ENCODE measurements around the gene GLIS1.
A peak's percentile ranks its signal among the peaks of the same experiment; 100 is the strongest.

Gene GLIS1

DNA sequence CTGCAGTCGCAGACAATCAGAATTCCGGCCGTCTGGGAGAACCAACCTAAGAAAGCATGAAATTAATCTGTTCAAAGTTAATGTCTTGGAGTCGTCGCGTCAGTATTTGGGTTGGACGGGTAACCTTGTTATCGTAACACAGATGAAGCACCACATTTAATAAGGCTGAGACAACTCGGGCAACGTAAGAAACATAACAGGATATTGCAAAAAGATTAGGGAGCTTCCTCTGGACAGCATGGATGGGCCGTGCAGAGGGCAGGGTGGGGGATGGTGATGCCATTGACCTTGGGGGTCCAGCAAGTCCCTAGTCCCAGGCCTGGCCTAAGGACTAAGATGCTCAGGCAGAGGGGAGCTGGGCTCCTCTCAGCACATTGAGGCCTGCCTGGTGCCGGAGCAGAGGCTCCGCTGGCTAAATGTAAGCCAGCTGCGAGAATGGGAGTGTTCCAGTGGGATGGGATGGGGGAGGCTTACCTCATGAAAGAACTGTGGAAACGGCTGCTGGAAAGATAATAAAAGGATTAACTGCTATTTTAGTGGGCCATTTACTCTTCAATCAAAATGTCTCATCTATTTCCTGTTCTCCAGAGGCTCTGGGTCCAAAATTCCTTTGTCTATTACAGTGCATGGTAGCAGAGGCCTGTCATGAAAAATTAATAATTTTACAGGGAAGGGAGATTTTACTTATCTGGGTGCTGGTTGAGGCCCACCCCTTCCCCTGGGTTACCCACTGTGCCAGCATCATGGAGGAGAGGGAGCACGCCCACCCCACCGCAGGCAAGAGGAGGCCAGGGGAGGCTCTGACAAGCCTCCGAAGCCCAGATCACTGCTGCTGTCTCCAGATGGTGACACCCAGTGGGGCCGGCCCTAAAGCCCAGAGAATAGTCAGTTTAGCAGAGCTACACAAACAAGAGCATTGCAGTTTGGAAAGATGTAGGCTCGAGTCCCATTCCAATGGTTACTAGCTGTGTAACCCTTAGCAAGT, 148.1 kb downstream of the GLIS1 start:
- no peak for DNase-seq

DNA sequence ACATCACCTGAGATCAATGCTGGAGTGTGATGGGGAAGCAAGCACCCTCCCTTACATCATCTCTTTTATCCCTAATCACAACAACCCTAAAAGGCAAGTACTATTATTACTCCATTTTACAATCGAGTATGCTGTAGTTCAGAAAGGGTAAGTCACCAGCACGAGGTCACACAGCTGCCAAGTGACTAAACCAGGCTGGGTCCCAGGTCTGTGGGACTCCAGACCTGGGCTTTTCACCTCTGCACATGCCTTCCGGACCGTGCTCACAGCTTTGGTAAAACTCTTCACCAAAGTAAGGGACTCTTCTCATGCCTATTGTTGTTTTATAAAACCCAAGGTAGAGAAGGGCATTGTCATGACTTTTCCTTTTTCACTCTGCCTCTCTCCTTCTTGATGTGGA, 148.9 kb downstream of the GLIS1 start:
- DNase-seq, result no peak

DNA sequence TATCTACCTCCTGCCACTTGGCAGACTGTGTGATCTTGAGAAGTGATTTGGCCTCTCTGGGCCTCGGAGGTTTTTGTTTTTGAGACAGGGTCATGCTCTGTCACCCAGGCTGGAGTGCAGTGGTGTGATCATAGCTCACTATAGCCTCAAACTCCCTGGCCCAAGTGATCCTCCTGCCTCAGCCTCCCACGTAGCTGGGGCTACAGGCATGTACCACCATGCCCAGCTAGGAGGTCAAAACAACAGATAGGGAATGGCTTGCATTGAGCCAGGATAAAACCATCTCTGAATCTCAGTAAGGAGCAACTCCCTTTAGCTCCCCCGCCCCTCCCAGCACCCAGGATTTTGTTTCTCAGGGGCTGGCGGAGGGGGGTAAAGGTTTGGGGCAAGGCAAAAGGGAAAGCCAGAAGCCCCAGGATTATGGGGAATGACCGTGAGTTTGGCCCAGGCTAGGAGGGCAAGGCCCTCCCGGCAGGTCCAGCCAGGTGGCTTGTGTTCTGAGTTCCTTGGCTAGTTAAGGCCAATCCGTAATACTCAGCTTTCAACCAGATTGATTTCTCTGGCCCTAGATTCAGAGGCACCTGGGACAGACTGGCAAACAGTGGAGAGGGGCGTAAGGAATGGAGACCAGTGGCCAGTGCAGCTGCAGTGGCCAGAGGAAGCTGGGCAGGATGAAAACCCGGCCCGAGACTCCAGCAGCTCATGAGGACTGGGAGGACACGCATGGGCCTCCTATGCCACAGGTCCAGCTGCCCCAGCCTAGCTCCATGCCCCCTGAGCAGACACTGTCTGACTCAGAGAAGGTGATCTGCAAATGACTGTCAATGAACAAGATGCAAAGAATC, 149.7 kb downstream of the GLIS1 start:
- no peak for DNase-seq

DNA sequence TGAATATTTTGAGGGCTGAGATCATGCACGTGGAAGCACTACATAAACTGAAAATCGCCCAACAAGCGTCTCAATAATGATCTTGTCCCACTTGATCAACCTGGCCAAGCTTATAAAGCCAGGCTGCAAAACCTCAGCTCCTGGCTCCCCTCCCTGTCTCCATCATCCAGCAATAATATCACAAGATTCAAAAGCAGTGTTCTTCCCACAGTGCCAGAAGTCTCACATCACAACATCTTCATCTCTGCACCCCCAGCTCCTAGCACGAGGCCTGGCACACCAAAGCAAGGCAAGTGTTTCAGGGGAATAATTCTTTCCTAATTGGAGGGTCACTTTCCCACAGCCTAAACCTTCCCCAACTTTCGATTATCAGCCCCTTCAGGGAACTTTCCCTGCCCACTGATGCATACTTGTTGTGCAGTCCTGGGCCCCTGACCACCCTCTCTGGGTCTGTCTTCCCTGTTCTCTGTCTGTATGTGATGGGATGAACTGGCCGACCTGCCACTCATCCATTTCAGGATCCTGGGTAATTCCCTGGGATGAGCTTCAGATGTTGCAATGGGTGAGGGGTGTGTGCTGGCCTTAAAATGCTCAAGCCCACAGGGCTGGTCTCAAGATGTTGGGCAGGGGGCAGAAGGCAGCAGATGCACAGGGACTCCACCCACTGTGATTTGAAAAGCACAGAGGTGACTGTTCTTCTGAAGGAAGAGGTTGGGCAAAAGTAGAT, 150.7 kb downstream of the GLIS1 start:
- DNase-seq, result no peak

DNA sequence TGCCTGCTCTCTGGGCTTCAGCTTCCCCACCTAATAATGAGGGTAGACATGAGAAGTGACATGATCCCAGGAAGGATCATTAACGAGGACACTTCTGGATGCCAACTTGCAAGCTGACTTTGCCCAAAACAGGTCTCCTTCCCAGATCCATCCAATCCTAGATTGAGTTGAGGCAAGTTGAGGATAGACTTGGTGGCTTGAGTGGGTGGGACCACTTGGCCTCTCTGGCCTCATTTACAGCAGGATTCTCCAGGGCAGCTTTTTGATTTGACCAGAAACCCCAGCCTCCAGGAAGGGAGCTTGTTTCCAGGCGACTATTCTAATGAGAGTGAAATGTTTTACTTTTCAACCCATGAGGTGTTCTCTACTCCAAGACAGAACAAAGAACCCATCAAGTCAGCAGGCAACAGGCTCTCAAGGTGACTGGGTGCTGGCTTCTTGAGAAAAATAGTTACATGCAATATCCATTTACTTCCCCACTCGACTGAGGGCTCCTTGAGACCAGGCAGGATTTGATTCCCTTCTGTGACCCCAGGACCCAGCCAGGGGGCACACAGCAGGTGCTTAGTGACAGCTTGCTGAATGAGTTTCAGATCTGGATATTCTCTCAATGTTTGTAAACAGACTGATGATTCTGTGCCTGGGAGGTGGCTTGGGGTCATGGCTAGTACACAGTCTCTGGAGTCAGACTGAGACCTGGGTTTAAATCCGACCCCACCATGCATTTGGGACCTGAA, 151.5 kb downstream of the GLIS1 start:
- no peak for DNase-seq

DNA sequence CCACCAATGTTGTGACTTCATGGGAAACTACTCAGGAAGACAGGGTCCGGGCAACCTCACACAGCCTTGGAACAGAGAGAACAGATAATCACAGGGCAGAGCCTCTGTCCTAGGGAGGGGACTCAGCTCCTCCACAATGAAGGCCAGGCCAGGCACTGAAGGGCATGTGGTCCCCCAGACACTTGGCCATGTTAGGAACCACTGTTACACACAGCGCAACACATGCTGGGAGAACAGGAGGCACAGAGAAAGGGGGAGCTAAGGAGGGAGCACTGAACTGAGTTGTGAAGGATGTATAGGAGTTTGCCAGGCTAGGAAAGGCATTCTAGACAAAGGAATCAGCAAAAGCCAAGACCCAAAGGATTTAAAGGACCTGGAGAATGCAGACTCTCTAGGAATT, 152.2 kb downstream of the GLIS1 start:
- no peak for DNase-seq

DNA sequence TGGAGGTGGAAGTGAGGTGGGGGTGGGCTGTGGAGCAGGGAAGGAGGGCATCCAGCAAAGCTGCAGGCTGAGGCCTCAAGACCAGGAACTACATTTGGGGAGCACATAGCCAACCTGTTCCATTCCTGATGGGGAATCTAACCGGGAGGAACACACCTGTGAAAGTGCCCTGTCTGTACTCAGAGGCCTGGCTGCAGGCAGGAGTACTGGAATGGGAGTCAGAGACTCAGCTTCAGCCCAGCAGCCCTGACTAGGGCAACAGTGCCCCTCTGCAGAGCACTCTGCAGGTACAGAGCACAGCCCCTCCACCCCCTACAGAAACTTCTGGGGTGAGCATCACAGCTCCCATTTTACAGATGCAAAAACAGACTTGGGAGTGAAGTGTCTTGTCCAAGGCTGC, 153.4 kb downstream of the GLIS1 start:
- DNase-seq, result no peak

DNA sequence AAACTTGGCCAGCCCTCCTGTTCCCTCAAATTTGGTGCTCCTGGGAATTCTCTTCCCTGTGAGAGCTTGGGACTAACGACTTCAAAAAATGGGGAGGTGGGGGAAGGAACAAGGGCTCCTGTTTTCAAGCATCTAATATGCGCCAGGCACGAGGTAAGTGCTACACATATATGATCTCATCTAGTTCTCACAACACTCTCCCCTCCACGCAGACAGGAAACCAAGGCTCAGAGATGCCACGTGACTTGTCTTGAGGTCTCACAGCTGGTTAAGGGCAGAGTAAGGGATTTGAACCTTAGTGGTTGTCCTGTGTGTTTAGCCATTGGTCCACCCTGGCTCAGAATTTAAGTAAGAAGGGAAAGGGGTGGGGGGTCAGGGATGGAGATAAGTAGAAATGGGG, 153.8 kb downstream of the GLIS1 start:
- peak in 3 of 4 experiments; percentile 7 to 30 (median 11) for DNase-seq

DNA sequence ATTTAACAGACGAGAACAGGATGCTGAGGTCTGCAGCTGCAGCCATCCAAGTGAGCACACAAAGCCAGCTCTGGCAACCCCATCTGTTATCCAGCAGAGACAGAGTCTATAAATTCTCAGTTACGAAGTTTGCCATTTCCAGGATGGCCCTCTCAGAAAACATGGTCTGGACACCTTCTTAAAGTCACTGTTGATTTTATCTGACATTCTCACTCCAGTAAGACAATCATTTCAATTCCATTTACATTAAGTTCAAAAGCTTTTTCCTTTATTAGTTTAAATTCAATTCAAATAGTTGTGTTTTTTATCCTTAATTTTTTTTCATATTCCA, 154.2 kb downstream of the GLIS1 start:
- no peak for DNase-seq

DNA sequence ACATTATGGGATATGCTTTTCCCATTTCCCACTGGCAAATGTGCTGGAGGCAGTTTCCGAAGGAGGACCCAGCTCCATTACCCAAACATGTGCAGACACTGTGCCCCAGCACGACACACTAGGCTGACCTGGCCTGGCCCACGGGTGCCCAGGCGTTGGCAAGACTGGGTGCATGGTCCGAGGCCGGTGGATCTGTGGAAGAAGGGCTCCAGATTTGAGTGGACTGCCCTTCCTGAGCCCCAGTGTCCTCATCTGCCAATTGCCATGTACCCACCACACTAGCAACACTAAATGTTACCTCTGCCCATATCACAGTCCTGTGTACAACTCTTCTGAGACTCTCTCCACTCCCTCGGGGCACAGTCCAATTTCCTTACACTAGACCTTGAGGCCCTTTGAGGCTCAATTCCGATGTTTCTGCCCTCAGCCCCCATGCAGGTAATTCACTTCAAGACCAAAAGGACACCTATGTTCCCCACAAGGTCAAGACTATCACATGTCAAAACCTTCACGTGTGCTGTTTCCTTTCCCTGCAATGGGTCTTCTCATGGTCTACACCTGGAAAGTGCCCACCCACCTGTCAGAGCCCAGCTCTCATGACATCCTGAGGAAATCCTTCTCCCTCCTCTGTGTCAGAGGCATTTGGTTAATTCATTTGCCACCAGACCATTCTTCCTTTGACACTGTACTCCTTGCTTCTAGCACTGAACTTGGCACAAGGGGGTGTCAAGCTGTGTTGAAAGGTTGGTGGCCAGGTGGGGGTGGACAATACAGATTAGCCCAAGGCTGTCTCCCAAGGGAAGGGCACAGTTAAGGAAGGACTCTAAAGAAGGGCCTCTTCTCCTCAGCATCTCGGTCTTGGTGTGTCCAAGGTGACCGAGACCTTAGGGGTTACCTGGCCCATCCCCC, 154.8 kb downstream of the GLIS1 start:
- no peak for DNase-seq

DNA sequence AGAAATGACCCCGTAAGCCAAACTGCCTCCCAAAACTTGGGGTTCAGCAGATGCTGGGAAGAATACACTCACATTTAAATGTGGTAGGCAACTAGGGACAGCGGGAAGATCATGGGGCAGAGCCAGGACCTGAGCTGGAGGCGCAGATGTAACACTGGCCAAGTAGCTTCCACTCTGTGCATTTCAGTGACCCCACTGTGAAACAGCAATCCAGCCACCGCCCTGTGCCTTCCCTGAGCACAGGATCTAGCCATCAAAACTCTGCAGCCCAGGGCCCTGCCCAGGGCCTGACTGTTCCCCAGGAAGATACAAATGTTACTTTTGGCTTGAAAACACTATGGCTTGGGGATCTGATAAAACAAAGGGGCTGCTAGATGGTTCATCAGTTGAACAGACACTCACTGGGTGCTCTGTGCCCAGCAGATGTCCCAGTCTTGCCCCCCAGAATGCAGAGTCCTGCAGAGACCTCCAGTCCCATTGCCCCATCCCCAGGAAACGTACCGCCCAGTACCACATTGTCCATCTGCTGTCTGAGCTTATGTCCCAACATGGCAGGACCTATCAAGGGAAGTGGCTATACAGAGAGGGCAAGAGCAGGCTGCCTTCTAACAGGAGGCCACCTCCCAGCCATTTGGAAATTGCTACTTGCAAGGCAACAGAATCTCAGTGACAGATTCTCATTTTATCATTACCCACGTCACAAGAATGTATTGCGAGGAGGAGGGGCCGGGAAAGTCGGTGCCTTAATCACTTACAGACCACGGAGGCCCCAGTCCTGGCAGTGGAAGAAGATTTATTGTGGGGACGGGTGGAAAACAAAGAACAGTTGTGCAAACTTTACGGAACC, 155.7 kb downstream of the GLIS1 start:
- no peak for DNase-seq

DNA sequence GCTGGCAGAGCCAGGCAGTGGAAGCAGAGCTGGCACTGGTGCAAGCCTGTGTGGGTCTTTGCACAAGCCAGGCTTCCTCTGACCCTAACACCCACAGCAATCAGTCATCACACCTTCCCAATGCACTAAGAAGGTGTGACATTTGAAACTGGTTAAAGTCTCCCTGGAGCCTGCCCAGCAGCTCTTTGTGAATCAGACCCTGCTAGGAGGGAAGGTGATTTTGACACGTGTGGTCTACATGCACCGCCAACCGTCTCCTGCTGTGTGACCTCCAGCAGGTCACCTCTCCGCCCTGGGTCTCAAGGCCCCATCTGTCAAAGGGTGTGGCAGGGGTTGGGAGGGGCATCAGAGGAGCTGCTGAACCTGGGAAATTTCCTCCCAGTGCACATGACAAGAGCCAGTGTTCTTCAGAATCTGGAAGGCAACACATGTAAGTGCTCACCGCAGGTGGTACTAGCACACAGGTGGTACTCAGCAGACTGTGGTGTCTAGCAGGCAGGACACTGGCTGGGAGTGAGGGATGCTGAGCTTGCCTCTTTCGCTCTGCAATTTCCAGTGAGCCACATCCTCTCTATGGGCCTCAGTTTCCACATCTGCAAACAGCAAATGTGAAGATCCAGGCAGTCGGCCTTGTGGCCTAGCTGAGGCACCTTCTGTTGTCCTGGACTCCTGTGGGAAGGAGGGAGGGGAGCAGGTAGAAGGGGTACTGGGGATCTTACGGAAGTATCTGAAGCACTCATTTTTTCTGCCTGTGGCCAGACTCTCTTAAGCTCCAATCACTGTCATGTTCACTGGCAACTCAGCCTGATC, 156.5 kb downstream of the GLIS1 start:
- no peak for DNase-seq

DNA sequence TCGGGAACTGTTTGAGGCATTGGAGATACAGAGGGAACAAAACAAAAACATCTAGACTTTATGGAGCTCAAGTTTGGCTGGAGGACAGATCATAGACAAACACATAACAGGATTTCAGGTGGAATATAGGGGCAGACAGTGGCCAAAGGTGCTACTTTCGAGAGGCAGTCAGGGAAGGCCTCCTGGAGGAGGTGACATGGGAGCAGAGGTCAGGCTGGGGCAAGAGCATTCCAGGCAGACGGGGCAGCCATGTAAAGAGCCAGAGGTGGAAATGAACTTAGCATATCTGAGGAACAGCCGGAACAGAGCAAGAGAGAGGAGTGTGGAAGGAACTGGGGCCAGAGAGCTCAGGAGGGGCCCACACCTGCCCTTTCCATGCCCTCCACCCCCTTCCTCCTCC, 157.5 kb downstream of the GLIS1 start:
- DNase-seq, result no peak

DNA sequence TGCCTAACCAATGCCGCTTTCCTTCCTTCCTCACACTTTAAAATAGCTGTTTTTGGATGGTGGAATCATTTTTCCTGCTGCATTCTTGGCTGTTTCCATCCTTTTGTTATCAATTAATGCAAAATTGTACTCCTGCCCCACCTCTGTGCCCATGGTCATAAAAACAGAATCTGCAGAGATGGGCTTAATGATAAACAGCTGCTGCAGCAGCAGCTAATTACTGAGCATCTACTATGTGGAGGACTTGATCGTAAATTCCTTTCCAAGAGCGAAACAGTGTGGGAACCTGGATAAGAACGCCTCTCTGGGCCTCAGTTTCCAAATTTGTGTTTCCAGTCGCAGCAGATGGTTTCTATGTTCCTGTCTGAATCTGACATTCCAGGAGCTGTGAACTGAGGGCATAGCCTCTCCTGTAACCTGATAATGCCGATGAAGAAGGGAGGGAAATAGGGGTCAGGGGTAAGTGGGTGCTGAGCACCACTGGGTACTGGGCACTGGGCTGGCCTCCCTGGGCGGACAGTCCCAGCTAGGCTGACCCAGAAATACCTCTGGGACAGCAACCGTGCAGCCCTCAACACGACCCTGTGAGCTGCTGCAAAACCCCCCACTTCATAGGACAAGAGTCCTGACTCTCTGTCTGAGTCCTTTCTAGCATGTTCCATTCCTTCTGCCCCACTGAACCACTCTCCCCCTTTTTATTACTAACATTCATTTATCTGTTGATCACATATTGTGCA, 158.1 kb downstream of the GLIS1 start:
- no peak for DNase-seq

DNA sequence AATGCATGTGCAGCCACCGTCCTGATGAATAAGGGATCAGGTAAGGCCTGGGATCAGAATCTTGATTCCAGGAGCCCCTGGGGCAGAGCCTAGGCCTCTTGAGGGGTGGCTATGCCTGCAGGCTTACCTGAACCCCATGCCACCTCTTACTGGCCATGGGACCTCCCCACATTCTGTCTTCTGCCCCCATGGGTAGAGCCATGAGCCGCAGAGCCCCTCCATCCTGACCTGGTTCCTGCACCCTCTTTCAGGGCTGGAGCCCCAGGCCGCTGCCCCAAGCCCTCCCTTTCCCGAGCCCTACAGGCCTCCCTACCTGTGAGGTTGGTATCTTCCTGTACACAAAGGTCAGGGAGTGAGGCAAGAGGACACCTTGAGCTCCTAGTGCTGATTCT, 159.0 kb downstream of the GLIS1 start:
- no peak for DNase-seq

DNA sequence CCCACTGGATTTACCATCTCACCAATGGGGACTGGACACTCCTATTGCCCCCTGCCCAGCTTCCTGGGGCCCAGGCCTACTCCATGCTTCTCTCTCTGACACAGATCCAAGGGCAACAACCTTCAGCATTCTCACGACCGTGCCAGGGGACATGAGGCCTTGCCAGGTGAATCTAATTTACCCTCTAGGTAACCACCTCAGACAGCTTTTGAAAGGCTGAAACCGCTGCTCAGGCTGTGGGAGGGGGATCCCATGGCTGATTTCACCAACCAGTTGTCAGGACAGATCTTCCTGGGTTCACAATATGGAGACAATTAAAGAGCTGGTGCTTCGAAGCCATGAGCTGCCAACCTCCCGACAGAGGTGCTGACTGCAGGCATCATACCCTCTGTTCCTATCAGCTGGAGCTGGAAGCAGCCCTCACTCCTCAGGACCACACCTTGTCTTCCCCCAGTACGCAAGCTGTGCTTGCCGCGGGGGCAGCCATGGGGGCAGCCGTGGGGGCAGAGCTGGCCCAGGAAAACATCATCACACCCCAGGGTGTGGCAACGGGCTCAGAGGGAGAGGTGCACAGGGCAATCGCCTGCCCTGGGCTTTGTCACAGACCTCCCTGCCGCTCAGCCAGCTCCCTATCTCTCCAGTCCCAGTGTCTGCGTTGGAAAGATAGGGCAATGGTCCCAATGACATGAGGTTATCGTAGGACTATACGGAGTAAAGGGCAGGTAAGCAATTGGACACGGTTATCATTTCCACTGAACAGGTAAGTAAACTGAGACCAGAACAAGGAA, 159.5 kb downstream of the GLIS1 start:
- no peak for DNase-seq

DNA sequence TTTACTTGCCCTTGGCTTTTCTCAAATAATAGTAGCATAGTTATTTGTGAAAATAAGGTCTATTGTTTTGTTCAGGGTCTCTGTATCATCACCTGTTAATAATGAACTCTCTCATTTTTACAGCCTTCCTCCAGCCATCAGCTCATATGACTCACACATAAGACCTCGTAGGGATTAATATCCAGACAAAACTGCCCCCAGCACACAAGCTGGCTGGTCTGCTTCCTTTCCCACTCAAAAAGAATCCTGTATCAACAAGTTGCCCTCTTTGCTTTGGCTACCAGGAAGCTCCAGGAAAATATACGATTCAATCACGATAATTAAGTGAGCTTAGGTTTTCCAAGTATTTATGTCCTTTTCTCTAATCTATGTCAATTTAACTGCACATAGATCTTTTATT, 160.6 kb downstream of the GLIS1 start:
- DNase-seq, result no peak

DNA sequence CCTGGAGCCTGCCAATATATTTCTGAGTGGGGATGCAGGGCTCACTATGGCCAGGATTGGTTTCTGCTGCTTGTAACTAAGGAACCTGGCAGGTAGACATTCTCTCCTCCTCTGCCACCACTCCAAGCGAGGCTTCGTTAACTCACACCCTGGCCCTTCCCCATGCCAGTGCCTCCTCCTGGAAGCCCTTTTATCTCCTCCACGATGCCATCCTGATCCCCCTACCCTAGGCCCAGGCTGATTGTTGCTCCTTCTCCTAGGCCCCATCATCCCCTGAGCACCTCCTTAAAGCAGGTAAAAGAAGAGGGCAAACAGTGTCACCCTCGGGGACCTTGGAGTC, 161.2 kb downstream of the GLIS1 start:
- DNase-seq, result no peak
